Ovary (tissue), 9 donors: ENCODE data around the gene HECTD1. TPM values are rescaled to one million over a fixed set of nuclear protein-coding genes. Genes with fewer than 3 reads are reported as not detected.

Experiments
- DNase-seq, 5 donors: peaks; one replicate each; pipeline ENCODE4 v3.0.0-alpha.2; 2019 to 2020
- H3K27ac ChIP-seq, 2 donors: fragments of 200-600 bp; one replicate each; pipeline versions ENCODE4 v1.5.1 to v1.8.0; 2019 to 2022
- H3K27me3 ChIP-seq: fragments of 200-600 bp; one replicate; pipeline ENCODE4 v1.8.0; 2022
- H3K36me3 ChIP-seq: fragments of 200-600 bp; sonication (generic); one replicate; pipeline ENCODE4 v1.5.1; 2019
- H3K4me1 ChIP-seq: one replicate; pipeline ENCODE4 v1.8.1; 2013; ENCODE audit warnings: mild to moderate bottlenecking, moderate library complexity; ENCODE audit not compliant: insufficient read depth
- H3K4me3 ChIP-seq: fragments of 200-600 bp; sonication (generic); one replicate; pipeline ENCODE4 v1.5.1; 2017
- H3K9me3 ChIP-seq, 2 donors: fragments of 200-600 bp in 1 of 2; sonication (generic) in 1 of 2; one replicate each; pipeline versions ENCODE4 v1.5.1 to v1.8.1; 2013 to 2019; ENCODE audit warnings: mild to moderate bottlenecking in 1 of 2, moderate library complexity in 1 of 2
- EP300 ChIP-seq: sonication (generic); formaldehyde crosslinking; IDR thresholded peaks from one replicate; pipeline ENCODE4 v1.6.1; 2017; ENCODE audit warnings: antibody characterized with exemption
- POLR2A ChIP-seq: fragments of 450-650 bp; IDR thresholded peaks from one replicate; pipeline ENCODE4 v1.6.1; 2017; ENCODE audit warnings: antibody characterized with exemption, mild to moderate bottlenecking, moderate library complexity
- WGBS, 3 donors: extraction: QIAGEN DNeasy Blood & Tissue Kit in 1 of 3; methylation state at CpG; one replicate each; pipeline versions ENCODE4 v1.1.5 to v1.1.7; 2013 to 2017; 5-methylcytosine and 5-hydroxymethylcytosine counted together
- intact Hi-C, 4 donors: fragments of 100-400 bp; cut with DNase I; formaldehyde crosslinking; loops; one replicate each; pipeline versions ENCODE4 v1.11.0 to v1.15.1; 2022 to 2023
- polyA plus RNA-seq, 2 donors: library from polyadenylated mRNA; stranded (reverse); fragments of 200-250 nt in 1 of 2; fragments of 350-450 nt in 1 of 2; fragmentation: Illumina TruSeq in 1 of 2; extraction: RNeasy Lipid Tissue Mini Kit (QIAGEN cat#74804) in 1 of 2; gene quantifications; one replicate each; pipeline ENCODE4 v1.2.3, GENCODE V29; 2013 to 2014
- total RNA-seq, 7 donors: library from RNA; depleted of rRNA in 2 of 7; stranded (reverse); fragments of >200 nt in 2 of 7; fragmentation: NEBNext Ultra II Directional in 3 of 7; extraction: Animal tissue kit (Norgen Biotek cat#: 25700) in 3 of 7; gene quantifications; one replicate each; pipeline versions ENCODE4 v1.1.0 to v1.2.4, GENCODE V29; 2016 to 2023
- TF ChIP-seq, protein P1 (sequence below), 3 donors: fragments of 450-650 bp in 2 of 3; fragments of 200-600 bp in 1 of 3; IDR thresholded peaks; one replicate each; pipeline versions ENCODE4 v1.5.1 to v1.8.0; 2016 to 2022; ENCODE audit warnings: antibody characterized with exemption in 3 of 3, mild to moderate bottlenecking in 1 of 3
- donor health status: DM: no; HTN: no; CAD: no; lungs with moderate emphysema.
- donor health status: DM: no; HTN: no; CAD: no.
- donor health status: Bipolar disorder and iron deficiency.
- donor health status: DM: yes; HTN: yes; CAD: no.
- donor health status: DM: no; HTN: no; CAD: no.
- donor health status: DM: yes; HTN: yes; CAD: no.

The HECTD1 gene
- total and polyA plus RNA-seq, 9 donors, result 59.7 to 186 (median 144) TPM

DNA sequence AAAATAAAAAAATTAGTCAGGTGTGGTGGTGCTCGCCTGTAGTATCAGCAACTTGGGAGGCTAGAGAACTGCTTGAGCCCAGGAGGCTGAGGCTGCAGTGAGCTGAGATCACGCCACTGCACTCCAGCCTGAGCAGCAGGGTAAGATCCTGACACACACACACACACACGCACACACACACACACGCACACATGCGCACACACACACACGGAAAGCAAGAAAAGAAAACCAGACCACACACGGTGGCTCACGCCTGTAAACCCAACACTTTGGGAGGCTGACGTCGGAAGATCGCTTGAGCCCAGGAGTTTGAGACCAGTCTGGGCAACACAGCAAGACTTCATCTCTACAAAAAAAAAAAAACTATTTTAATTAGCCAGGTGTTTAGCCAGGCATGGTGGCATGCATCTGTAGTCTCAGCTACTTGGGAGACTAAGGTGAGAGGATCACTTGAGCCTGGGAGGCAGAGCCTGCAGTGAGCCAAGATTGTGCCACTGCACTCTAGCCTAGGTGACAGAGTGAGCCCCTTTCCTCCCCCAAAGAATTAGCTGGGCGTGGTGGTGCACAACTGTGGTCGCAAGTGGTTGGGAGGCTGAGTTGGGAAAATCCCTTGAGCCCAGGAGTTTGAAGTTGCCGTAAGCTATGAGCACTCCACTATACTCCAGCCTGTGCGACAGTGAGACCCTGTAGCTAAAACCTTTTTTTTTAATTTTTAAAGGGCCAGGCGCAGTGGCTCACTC lies 44.5 kb downstream of the HECTD1 start:
- TF ChIP-seq POLR2A, result no peak
- TF ChIP-seq EP300, result no peak
- TF ChIP-seq, protein P1, sequence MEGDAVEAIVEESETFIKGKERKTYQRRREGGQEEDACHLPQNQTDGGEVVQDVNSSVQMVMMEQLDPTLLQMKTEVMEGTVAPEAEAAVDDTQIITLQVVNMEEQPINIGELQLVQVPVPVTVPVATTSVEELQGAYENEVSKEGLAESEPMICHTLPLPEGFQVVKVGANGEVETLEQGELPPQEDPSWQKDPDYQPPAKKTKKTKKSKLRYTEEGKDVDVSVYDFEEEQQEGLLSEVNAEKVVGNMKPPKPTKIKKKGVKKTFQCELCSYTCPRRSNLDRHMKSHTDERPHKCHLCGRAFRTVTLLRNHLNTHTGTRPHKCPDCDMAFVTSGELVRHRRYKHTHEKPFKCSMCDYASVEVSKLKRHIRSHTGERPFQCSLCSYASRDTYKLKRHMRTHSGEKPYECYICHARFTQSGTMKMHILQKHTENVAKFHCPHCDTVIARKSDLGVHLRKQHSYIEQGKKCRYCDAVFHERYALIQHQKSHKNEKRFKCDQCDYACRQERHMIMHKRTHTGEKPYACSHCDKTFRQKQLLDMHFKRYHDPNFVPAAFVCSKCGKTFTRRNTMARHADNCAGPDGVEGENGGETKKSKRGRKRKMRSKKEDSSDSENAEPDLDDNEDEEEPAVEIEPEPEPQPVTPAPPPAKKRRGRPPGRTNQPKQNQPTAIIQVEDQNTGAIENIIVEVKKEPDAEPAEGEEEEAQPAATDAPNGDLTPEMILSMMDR (IDR thresholded peaks at IDR 0.05), result no peak
- no peak for DNase-seq
- 91 to 94% (median 93%) methylated on average over 16 of the region's 16 CpGs for WGBS, 3 donors
- H3K9me3 ChIP-seq, result no peaks in the 10 kb centered on the region
- no peaks in the 10 kb centered on the region for H3K27me3 ChIP-seq
- H3K4me3 ChIP-seq, result no peak overlapping the region
- intact Hi-C loops, result no loop called here
- no peaks in the 10 kb centered on the region for H3K36me3 ChIP-seq
- no peak overlapping the region for H3K27ac ChIP-seq
- peaks cover 1% of the 10 kb centered on the region for H3K4me1 ChIP-seq

DNA sequence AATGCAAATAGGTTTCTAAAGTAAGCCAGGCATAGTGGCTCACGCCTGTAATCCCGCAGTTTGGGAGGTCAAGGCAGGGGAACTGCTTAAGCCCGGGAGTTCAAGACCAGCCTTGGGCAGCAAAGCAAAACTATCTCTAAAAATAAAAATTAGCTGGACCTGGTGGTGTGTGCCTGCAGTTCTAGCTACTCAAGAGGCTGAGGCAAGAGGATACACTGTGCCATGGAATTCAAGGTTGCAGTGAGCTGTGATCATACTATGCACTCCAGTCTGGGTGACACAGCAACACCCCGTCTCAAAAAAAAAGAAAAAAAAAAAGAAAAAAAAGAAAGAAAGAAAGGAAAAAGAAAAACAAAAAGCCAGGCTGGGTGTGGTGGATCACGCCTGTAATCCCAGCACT lies 46.3 kb downstream of the HECTD1 start:
- no peaks in the 10 kb centered on the region for H3K27me3 ChIP-seq
- no peaks in the 10 kb centered on the region for H3K9me3 ChIP-seq
- no peak for DNase-seq
- H3K36me3 ChIP-seq, result no peaks in the 10 kb centered on the region
- intact Hi-C loops, result no loop called here
- H3K4me3 ChIP-seq, result no peak overlapping the region
- 73 to 86% (median 83%) methylated on average over 5 of the region's 5 CpGs for WGBS, 3 donors
- no peak overlapping the region for H3K27ac ChIP-seq
- TF ChIP-seq POLR2A (no peak), EP300 (no peak)
- TF ChIP-seq, protein P1 (IDR thresholded peaks at IDR 0.05), result no peak
- peaks cover 1% of the 10 kb centered on the region for H3K4me1 ChIP-seq

DNA sequence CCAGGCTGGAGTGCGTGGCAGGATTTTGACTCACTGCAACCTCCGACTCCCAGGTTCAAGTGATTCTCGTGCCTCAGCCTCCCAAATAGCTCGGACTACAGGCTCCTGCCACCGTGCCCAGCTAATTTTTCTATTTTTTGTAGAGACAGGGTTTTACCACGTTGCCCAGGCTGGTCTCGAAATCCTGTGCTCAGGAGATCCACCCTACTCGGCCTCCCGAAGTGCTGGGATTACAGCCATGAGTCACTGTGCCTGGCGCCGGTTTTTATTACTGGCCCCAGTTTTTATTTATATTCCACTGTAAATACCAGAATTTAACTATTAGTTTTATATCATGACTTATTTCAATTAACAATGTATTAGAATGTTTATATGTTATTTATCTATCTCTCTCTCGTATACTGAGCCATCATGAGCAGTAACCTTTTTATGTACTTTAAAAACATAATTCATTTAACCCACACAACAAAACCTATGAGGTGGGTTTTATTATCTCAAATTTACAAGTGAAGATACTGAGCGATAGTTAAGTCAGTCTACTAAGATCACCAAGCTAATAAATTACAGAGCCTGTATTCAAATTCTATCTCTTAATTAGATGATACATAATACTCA lies 47.8 kb downstream of the HECTD1 start:
- TF ChIP-seq POLR2A (no peak), EP300 (no peak)
- Histone ChIP-seq H3K4me3 (no peak overlapping the region), H3K36me3 (no peaks in the 10 kb centered on the region), H3K4me1 (no peaks in the 10 kb centered on the region), H3K27me3 (no peaks in the 10 kb centered on the region), H3K9me3 (no peaks in the 10 kb centered on the region), H3K27ac (no peak overlapping the region)
- intact Hi-C loops, result no loop called here
- peak in 2 of 5 donors; percentile 25 to 56 for DNase-seq
- WGBS, 3 donors, result 42 to 48% (median 42%) methylated on average over 13 of the region's 13 CpGs

DNA sequence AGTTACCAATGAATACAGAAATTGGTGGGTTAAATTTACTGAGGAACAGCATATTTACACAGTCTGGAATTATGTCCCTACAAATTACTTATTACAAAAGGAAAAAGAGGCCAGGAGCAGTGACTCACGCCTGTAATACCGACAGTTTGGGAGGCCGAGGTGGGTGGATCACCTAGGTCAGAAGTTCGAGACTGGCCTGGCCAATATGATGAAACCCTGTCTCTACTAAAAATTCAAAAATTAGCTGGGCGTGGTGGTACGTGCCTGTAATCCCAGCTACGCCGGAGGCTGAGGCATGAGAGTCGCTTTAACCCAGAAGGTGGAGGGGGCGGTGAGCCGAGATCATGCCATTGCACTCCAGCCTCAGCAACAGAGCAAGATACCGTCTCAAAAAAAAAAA lies 52.6 kb downstream of the HECTD1 start:
- peaks cover 2% of the 10 kb centered on the region for H3K4me1 ChIP-seq
- no peak for DNase-seq
- 59 to 64% (median 63%) methylated on average over 12 of the region's 12 CpGs for WGBS, 3 donors
- H3K9me3 ChIP-seq, result no peaks in the 10 kb centered on the region
- no peaks in the 10 kb centered on the region for H3K27me3 ChIP-seq
- no peaks in the 10 kb centered on the region for H3K36me3 ChIP-seq
- TF ChIP-seq, protein P1 (IDR thresholded peaks at IDR 0.05), result no peak
- TF ChIP-seq EP300 (no peak), POLR2A (no peak)
- H3K4me3 ChIP-seq, result no peak overlapping the region
- intact Hi-C loops, result no loop called here
- no peak overlapping the region for H3K27ac ChIP-seq

DNA sequence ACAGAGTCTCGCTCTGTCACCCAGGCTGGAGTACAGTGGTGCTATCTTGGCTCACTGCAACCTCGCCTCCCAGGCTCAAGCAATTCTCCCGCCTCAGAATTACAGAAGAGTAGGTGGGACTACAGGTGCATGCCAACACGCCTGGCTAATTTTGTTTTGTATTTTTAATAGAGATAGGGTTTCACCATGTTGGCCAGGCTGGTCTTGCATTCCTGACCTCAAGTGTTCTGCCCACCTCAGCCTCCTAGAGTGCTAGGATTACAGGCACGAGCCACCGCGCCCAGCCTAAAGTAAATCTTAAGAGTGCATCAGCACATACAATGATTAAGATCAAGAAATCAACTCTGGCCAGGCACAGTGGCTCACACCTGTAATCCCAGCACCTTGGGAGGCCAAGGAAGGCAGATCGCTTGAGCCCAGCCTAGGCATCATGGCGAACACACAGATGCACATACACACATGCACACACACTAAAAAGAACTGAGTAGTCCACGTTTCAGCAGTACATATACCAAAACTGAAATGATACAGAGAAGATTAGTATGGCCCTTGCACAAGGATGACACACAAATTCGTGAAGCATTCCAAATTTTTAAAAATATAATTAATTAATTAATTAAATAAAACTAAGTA lies 65.0 kb downstream of the HECTD1 start:
- Histone ChIP-seq H3K36me3 (no peaks in the 10 kb centered on the region), H3K27ac (no peak overlapping the region), H3K4me1 (no peaks in the 10 kb centered on the region), H3K9me3 (no peaks in the 10 kb centered on the region), H3K4me3 (no peak overlapping the region), H3K27me3 (no peaks in the 10 kb centered on the region)
- DNase-seq, result no peak
- intact Hi-C loops, result no loop called here
- TF ChIP-seq, protein P1 (IDR thresholded peaks at IDR 0.05), result no peak
- TF ChIP-seq EP300 (no peak), POLR2A (no peak)
- 94 to 97% (median 94%) methylated on average over 11 of the region's 11 CpGs for WGBS, 3 donors
